GM08714 (cell line): ENCODE measurements around the gene LMCD1.

ENCODE experiments used
- H3K4me3 ChIP-seq: fragments of 200-500 bp; sonication (Bioruptor generic); 2 replicates; pipeline ENCODE4 v1.5.1; 2014; ENCODE audit warnings: mild to moderate bottlenecking, low read length, inconsistent platforms
- ZNF274 ChIP-seq: IDR thresholded peaks from 2 replicates; pipeline ENCODE4 v1.6.1; 2012; ENCODE audit warnings: mild to moderate bottlenecking, low read depth, low read length

LMCD1 gene

DNA sequence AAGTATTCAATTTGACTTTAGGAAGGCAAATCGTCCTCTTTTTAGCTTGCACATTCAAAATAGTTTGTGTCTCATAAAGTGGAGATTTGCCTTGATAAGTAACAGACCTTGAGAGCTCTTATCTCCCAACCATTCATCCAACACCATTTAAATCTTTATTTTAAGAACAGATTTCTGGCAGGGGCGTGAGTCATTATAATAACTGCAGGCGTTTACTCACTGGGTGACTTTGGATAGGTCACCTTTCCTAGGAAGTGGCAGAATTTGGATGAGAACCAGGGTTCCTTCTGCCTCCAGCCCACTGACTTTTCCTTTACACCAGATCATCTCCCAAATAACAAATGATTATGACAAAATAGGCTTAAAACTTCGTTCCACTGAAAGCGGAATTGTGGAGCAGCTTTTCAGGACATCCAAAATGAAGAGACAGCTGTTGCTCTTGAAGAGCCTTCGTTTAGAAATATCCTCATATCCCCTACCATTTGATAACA is 5.0 kb downstream of the LMCD1 start:
- no peak overlapping the region for H3K4me3 ChIP-seq
- TF ChIP-seq ZNF274: no peak

GRCh38 chr3:8507496-8507895 is 5.9 kb downstream of the LMCD1 start:
- no peak for TF ChIP-seq ZNF274

DNA sequence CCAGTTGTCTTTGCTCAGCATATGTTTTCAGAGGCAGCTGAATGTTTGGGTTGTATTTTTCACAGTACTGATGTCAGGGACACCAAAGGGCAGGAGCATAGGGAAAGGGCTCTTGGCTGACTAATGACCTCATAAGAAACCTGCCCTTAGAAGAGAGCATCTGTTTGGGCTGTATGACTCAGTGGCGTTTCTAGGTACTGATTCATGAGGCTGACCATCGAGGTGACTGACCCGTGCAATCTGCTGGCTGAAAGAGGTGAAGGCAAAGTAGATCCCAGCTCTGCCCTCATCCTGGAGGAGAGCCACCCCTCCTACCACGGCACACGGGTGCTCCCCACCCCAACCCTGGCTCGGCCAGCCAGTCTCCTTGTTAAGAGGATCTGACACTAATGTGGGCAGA is 8.3 kb downstream of the LMCD1 start:
- H3K4me3 ChIP-seq: no peak overlapping the region
- no peak for TF ChIP-seq ZNF274

More at GRCh38 chr3:8507496-8507895, 5.9 kb downstream of the LMCD1 start:
- no peak overlapping the region for H3K4me3 ChIP-seq

DNA sequence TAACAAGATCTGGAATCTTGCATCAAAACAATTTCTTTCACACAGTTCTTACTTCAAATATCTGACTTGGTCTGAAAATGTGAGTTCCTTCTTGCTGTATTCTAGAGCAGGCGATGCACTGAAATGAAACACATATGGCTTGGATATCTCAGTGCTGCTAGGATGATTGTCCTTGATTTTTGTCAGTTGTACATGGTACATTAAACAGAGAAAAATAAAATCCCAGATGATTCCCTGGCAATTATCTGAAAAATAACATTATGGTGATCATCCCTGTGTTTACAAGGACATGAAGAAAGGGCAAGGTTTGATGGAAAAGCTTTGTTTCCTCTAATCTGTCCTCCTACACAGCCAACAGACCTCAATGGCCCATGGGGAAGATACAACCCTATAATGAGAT is 10.6 kb downstream of the LMCD1 start:
- no peak for TF ChIP-seq ZNF274
- no peak overlapping the region for H3K4me3 ChIP-seq

GRCh38 chr3:8516047-8516661 is 14.5 kb downstream of the LMCD1 start:
- no peak overlapping the region for H3K4me3 ChIP-seq
- TF ChIP-seq ZNF274: no peak

GRCh38 chr3:8516783-8517182 is 15.2 kb downstream of the LMCD1 start:
- no peak for TF ChIP-seq ZNF274

DNA sequence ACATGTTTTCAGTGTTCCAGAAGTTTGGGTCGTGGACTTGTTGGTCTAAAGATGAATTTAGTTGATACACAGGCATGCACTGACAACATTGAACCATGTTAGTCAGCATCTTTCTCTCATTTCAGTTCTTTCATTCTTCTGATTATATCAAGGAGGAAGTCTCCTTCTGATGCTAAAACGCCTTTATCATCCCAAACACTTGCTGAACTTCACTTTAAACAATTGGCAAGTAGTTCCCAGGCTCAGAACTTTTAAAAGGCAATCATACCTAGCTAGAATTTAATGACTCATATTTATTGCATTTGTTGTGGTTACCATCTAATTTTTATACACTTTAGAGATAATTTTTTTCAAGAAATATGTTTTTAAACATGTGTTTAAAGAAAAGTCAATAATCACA is 15.9 kb downstream of the LMCD1 start:
- no peak for TF ChIP-seq ZNF274
- no peak overlapping the region for H3K4me3 ChIP-seq

More at GRCh38 chr3:8516783-8517182, 15.2 kb downstream of the LMCD1 start:
- H3K4me3 ChIP-seq: no peak overlapping the region

- no peak overlapping the region for H3K4me3 ChIP-seq
- TF ChIP-seq ZNF274: no peak
Observed at GRCh38 chr3:8518138-8518537, 16.5 kb downstream of the LMCD1 start.

GRCh38 chr3:8519156-8519555 is 17.5 kb downstream of the LMCD1 start:
- no peak for TF ChIP-seq ZNF274

GRCh38 chr3:8519774-8520448 is 18.3 kb downstream of the LMCD1 start:
- no peak overlapping the region for H3K4me3 ChIP-seq
- no peak for TF ChIP-seq ZNF274

More at GRCh38 chr3:8519156-8519555, 17.5 kb downstream of the LMCD1 start:
- no peak overlapping the region for H3K4me3 ChIP-seq

DNA sequence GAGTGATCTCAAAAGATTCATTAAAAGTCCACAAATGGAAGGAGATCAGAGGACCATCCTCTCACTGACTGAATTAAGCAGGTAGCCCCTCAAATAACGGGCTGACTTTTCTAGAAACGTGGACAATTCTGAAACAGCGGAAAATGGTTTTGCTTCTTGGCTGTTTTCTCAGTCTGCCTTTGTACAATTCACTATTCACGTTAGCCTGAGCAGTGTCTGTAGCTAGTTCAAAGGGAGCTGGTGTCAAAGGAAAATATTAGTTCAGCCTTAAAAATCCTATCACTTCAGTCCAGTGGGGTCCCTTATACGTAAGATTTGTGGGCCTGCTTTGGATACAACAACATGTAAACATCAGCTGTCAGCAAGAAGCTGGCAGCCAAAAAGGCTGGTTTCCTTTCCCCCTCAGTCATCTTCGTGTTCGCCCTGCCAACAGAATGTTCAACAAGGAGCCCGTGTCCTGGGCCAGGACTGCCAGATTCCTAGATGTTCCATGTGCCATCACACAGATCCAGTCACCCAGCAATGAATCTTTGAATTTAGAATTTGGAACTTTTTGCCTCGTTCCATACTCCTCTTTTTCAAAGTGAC is 19.3 kb downstream of the LMCD1 start:
- no peak overlapping the region for H3K4me3 ChIP-seq
- no peak for TF ChIP-seq ZNF274

- no peak for TF ChIP-seq ZNF274
Observed at GRCh38 chr3:8523041-8523440, 21.4 kb downstream of the LMCD1 start.

GRCh38 chr3:8524249-8524648 is 22.6 kb downstream of the LMCD1 start:
- TF ChIP-seq ZNF274: no peak
- H3K4me3 ChIP-seq: no peak overlapping the region

More at GRCh38 chr3:8523041-8523440, 21.4 kb downstream of the LMCD1 start:
- H3K4me3 ChIP-seq: no peak overlapping the region

- TF ChIP-seq ZNF274: no peak
- no peak overlapping the region for H3K4me3 ChIP-seq
Observed at GRCh38 chr3:8524656-8525399, 23.2 kb downstream of the LMCD1 start.
